ENCODE measurements around the gene SLC25A21.

- TF ChIP-seq CTCF (IDR thresholded peaks at IDR 0.05) (no peak), POLR2A (IDR thresholded peaks at IDR 0.05) (no peak)
Measured at GRCh38 chr14:37133284-37133913, 39.0 kb downstream of the SLC25A21 start.
